Liver (tissue), 3 donors: ENCODE data around the gene LPIN3.

ENCODE experiments used
- RAD21 ChIP-seq, 2 donors: IDR thresholded peaks; 2 replicates each; pipeline ENCODE4 v1.6.1; 2016; ENCODE audit warnings: antibody characterized with exemption in 2 of 2, mild to moderate bottlenecking in 2 of 2
- TAF1 ChIP-seq: conservative IDR thresholded peaks from 2 replicates; pipeline ENCODE4 v1.6.1; 2016; ENCODE audit warnings: antibody characterized with exemption, mild to moderate bottlenecking
- YY1 ChIP-seq: IDR thresholded peaks from 2 replicates; pipeline ENCODE4 v1.6.1; 2016; ENCODE audit warnings: antibody characterized with exemption, mild to moderate bottlenecking
- TF ChIP-seq, protein P1 (sequence below): IDR thresholded peaks from 2 replicates; pipeline ENCODE4 v1.6.1; 2016; ENCODE audit warnings: antibody characterized with exemption
- TF ChIP-seq, protein P2 (sequence below): fragments of 150-350 bp; IDR thresholded peaks from 2 replicates; pipeline ENCODE4 v1.5.1; 2017; ENCODE audit warnings: improper control_type of control experiment, low read depth, low read length; ENCODE audit not compliant: missing input control
- donor health status: healthy.
- donor health status: healthy.

DNA sequence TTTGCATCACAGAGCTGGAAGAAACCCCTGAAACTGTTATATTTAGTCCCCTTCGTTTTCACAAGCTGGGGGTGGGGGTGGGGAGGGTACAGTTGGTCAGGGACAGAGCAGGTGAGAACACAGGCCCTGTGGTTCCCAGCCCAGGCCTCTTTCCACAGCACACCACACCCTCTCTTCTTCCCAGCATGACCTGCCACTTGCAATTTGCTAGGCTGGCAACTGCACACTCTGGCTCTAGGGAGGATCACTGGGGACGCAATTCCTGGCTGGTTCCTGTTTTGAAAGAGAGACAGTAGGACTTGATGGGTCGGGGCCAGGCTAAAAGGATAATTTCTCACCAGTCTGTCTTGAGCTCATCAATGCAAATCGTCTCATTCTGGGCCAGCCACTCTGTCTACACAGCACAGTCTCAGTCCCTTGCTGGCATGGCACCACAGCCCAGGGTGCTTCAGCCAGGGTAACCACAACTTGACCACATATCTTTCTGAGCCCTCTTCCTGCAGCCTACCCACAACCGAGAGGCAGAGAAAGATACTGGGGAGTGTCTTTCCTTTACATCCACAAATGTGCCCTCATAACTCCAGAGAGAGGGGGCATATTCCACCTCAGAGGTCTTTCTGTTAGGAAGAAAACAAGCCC lies 67.7 kb downstream of the LPIN3 start:
- TF ChIP-seq, protein P1, sequence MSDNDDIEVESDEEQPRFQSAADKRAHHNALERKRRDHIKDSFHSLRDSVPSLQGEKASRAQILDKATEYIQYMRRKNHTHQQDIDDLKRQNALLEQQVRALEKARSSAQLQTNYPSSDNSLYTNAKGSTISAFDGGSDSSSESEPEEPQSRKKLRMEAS, result no peak
- TF ChIP-seq RAD21 (IDR thresholded peaks at IDR 0.05), result no peak
- TF ChIP-seq, protein P2, sequence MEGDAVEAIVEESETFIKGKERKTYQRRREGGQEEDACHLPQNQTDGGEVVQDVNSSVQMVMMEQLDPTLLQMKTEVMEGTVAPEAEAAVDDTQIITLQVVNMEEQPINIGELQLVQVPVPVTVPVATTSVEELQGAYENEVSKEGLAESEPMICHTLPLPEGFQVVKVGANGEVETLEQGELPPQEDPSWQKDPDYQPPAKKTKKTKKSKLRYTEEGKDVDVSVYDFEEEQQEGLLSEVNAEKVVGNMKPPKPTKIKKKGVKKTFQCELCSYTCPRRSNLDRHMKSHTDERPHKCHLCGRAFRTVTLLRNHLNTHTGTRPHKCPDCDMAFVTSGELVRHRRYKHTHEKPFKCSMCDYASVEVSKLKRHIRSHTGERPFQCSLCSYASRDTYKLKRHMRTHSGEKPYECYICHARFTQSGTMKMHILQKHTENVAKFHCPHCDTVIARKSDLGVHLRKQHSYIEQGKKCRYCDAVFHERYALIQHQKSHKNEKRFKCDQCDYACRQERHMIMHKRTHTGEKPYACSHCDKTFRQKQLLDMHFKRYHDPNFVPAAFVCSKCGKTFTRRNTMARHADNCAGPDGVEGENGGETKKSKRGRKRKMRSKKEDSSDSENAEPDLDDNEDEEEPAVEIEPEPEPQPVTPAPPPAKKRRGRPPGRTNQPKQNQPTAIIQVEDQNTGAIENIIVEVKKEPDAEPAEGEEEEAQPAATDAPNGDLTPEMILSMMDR, result no peak
- no peak for TF ChIP-seq YY1
- no peak for TF ChIP-seq TAF1
